DOHH2 (cell line): ENCODE data around the gene KMT2D.
"Not testable (repeated sequence)": the region's sequence is repeated elsewhere in the genome, so short reads cannot be mapped to it uniquely, and the experiment has no call there.

ENCODE experiments used
- EZH2phosphoT487 ChIP-seq: fragments of 200-600 bp; sonication (generic); IDR thresholded peaks from 2 replicates; pipeline ENCODE4 v1.6.1; 2017; ENCODE audit warnings: borderline replicate concordance, mild to moderate bottlenecking, antibody characterized with exemption, low read length, moderate library complexity, mixed read lengths
- TF ChIP-seq, protein P1 (sequence below): fragments of 200-600 bp; sonication (generic); IDR thresholded peaks from one replicate; pipeline ENCODE4 v1.5.1; 2014; ENCODE audit warnings: antibody characterized with exemption, mild to moderate bottlenecking, low read depth, low read length; ENCODE audit not compliant: poor library complexity, severe bottlenecking

DNA sequence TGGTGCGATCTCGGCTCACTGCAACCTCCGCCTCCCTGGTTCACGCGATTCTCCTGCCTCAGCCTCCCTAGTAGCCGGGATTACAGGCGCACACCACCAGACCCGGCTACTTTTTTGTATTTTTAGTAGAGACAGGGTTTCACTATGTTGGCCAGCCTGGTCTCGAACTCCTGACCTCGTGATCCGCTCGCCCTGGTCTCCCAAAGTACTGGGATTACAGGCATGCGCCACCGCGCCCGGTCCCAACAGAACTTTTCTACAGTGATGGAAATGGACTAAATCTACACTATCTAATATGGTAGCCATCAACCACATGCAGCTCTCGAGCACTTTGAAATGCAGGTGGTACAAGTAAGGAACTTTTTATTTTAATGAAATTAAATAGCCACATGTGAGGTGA, 1.3 kb upstream of the KMT2D start:
- TF ChIP-seq, protein P1, sequence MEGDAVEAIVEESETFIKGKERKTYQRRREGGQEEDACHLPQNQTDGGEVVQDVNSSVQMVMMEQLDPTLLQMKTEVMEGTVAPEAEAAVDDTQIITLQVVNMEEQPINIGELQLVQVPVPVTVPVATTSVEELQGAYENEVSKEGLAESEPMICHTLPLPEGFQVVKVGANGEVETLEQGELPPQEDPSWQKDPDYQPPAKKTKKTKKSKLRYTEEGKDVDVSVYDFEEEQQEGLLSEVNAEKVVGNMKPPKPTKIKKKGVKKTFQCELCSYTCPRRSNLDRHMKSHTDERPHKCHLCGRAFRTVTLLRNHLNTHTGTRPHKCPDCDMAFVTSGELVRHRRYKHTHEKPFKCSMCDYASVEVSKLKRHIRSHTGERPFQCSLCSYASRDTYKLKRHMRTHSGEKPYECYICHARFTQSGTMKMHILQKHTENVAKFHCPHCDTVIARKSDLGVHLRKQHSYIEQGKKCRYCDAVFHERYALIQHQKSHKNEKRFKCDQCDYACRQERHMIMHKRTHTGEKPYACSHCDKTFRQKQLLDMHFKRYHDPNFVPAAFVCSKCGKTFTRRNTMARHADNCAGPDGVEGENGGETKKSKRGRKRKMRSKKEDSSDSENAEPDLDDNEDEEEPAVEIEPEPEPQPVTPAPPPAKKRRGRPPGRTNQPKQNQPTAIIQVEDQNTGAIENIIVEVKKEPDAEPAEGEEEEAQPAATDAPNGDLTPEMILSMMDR: not testable (repeated sequence)
- not testable (repeated sequence) for TF ChIP-seq EZH2phosphoT487
